H1 (cell line): Measurements from ENCODE around the gene POU2F1.

Source experiments
- CHD2 ChIP-seq: IDR thresholded peaks from 2 replicates; pipeline ENCODE4 v1.6.1; 2012; ENCODE audit warnings: low read length, improper control_type of control experiment
- GTF2F1 ChIP-seq: IDR thresholded peaks from 2 replicates; pipeline ENCODE4 v1.6.1; 2012; ENCODE audit warnings: low read depth, low read length, improper control_type of control experiment, borderline replicate concordance
- JUND ChIP-seq: IDR thresholded peaks from 2 replicates; pipeline ENCODE4 v1.6.1; 2011; ENCODE audit warnings: mild to moderate bottlenecking, improper control_type of control experiment, low read length
- KDM4A ChIP-seq: IDR thresholded peaks from one replicate; pipeline ENCODE4 v1.7.1; 2012; ENCODE audit warnings: low read depth, mild to moderate bottlenecking, moderate library complexity, low read length, inconsistent platforms; ENCODE audit not compliant: severe bottlenecking
- NRF1 ChIP-seq: IDR thresholded peaks from 2 replicates; pipeline ENCODE4 v1.6.1; 2011; ENCODE audit warnings: mild to moderate bottlenecking, low read depth, low read length, improper control_type of control experiment
- POLR2A ChIP-seq, 2 experiments: IDR thresholded peaks; 1 replicate in 1 of 2; 2 replicates in 1 of 2; pipeline ENCODE4 v1.6.1; 2011; ENCODE audit warnings: low read depth in 2 of 2, low read length in 2 of 2, mild to moderate bottlenecking in 2 of 2; ENCODE audit errors: control extremely low read depth in 1 of 2
- POLR2AphosphoS5 ChIP-seq: IDR thresholded peaks from 2 replicates; pipeline ENCODE4 v1.6.1; 2011; ENCODE audit warnings: low read depth, low read length
- SIN3A ChIP-seq, 2 experiments: IDR thresholded peaks in 1 of 2; conservative IDR thresholded peaks in 1 of 2; 2 replicates each; pipeline ENCODE4 v1.6.1; 2011 to 2012; ENCODE audit warnings: low read length in 2 of 2, improper control_type of control experiment in 1 of 2, low read depth in 1 of 2, mild to moderate bottlenecking in 1 of 2
- ZNF274 ChIP-seq: IDR thresholded peaks from 2 replicates; pipeline ENCODE4 v1.7.0; 2012; ENCODE audit warnings: low read length, borderline replicate concordance; ENCODE audit errors: extremely low read depth
- TF ChIP-seq, protein P1 (sequence below), 3 experiments: IDR thresholded peaks; 1 replicate in 2 of 3; 2 replicates in 1 of 3; pipeline versions ENCODE4 v1.5.1 to v1.6.1; 2011; ENCODE audit warnings: low read length in 3 of 3, mild to moderate bottlenecking in 3 of 3, inconsistent platforms in 2 of 3, low read depth in 1 of 3, moderate library complexity in 1 of 3; ENCODE audit not compliant: insufficient read depth in 1 of 3; ENCODE audit errors: control extremely low read depth in 1 of 3

- TF ChIP-seq GTF2F1 (no peak), POLR2AphosphoS5 (no peak), CHD2 (no peak), ZNF274 (no peak), POLR2A (IDR thresholded peaks at IDR 0.05; ENCODE audit: control extremely low read depth in 1 of 2, low read depth in 2 of 2, low read length in 2 of 2) (no peak), JUND (no peak), KDM4A (no peak), SIN3A (conservative IDR thresholded peaks at IDR 0.05 in 1 of 2, IDR thresholded peaks at IDR 0.05 in 1 of 2; ENCODE audit: low read depth in 1 of 2, low read length in 2 of 2) (no peak), NRF1 (no peak)
- TF ChIP-seq, protein P1, sequence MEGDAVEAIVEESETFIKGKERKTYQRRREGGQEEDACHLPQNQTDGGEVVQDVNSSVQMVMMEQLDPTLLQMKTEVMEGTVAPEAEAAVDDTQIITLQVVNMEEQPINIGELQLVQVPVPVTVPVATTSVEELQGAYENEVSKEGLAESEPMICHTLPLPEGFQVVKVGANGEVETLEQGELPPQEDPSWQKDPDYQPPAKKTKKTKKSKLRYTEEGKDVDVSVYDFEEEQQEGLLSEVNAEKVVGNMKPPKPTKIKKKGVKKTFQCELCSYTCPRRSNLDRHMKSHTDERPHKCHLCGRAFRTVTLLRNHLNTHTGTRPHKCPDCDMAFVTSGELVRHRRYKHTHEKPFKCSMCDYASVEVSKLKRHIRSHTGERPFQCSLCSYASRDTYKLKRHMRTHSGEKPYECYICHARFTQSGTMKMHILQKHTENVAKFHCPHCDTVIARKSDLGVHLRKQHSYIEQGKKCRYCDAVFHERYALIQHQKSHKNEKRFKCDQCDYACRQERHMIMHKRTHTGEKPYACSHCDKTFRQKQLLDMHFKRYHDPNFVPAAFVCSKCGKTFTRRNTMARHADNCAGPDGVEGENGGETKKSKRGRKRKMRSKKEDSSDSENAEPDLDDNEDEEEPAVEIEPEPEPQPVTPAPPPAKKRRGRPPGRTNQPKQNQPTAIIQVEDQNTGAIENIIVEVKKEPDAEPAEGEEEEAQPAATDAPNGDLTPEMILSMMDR (IDR thresholded peaks at IDR 0.05; ENCODE audit: control extremely low read depth in 1 of 3, insufficient read depth in 1 of 3, low read depth in 1 of 3, low read length in 3 of 3), result no peak
Observed at GRCh38 chr1:167223144-167224103, 2.7 kb downstream of the POU2F1 start.
